NCI-H2107 (cell line): ENCODE data around the gene LYSMD2.

Source experiments
- DNase-seq: peaks from one replicate; lab custom pipeline; 2025; lab: John Stamatoyannopoulos, UW

The LYSMD2 gene

GRCh38 chr15:51718746-51719145, 18.7 kb downstream of the LYSMD2 start:
- DNase-seq: no peak

- peak; percentile 15 for DNase-seq
Measured at GRCh38 chr15:51718219-51718618, 19.2 kb downstream of the LYSMD2 start.

- DNase-seq: no peak
Measured at GRCh38 chr15:51714911-51715310, 22.5 kb downstream of the LYSMD2 start.

DNA sequence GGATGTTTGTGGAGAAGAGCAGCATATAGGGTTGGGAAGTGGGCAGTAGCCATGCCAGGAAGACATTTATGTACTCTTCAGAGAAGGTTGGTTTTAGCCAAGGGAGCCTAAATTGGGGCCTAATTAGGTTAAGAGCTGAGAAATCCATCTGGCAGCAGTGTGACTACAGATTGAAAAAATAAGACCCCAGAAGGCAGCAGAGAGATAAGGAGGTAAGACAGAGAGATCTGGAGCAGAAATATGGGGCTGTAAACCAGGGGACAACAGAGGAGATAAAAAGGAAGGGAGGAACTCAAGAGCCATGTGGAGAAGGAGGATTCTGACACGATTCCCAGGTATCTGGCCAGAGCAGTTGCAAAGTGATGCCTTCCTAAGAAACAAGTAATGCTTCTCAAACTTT, 23.3 kb downstream of the LYSMD2 start:
- DNase-seq: no peak

GRCh38 chr15:51709031-51709430, 28.4 kb downstream of the LYSMD2 start:
- DNase-seq: no peak

DNA sequence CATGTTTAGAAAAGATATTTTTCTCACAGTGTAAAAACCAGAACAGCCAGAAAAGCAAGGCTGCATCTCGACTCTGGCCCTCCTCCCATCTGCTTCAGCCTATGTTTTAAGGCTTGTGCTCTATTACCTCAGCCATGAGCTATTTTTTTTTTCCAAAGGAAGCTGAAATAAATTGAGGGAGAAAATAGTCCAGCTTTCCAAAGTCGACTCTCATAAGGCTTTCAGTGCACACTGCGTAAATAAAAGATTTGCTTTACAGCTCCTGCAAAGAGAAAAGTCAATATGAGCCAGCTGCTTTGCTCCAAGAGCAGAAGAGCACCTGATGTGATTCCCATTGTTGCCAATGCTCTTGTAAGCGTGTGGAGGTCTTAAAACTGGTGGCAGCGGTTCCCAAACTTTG, 29.4 kb downstream of the LYSMD2 start:
- DNase-seq: no peak

GRCh38 chr15:51706926-51707608, 30.4 kb downstream of the LYSMD2 start:
- DNase-seq: no peak

- DNase-seq: no peak
Measured at GRCh38 chr15:51706291-51706690, 31.2 kb downstream of the LYSMD2 start.

GRCh38 chr15:51702710-51703109, 34.7 kb downstream of the LYSMD2 start:
- no peak for DNase-seq

DNA sequence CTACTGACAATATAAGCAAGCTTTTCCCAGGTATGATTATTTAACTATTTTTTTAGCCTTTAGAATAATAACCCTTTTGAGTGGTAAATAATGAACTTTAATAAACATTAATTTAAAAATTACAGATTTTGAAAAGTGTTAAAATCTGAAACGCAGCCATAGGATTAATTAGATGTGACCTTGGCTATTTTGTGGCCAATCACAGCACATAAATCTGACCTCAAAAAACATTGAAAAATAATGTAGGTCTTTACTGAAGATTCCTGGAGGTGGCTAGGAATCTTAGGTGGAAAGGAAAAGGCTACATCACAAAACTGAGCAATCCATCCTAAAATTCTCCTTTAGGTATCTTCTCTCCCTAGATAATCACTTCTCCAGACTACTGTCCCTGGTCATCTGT, 38.1 kb downstream of the LYSMD2 start:
- DNase-seq: no peak

DNA sequence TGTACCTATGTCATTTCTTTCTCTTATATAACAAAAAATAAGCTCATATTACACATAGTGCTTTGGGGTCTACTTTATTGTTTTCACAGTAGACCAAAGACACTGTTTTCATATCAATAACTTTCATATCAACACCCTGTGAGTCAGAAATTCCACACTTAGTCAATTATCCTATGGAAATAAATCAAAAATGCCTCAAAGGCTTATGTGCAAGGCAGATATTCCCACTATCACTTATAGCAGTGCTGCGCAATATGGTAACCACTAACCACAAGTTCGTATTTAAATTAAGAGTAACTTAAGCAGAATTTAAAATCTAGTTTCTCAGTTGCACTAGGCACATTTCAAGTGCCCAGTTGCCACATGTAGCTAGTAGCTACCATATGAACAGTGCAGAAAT, 40.3 kb downstream of the LYSMD2 start:
- no peak for DNase-seq

DNA sequence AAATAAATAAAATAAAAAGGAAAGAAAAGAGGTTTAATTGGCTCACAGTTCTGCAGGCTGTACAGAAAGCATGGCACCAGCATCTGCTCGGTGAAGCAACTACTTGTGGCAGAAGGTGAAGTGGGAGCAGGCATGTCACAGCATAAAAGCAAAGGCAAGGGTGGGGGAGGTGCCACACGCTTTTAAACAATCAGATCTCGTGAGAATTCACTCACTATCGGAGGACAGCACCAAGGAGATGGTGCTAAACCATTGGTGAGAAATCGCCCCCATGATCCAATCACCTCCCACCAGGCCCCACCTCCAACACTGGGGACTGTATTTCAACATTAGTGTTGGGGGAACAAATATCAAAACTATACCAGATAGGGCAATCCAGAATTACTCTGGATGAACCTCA, 40.9 kb downstream of the LYSMD2 start:
- DNase-seq: no peak

GRCh38 chr15:51692154-51692553, 45.3 kb downstream of the LYSMD2 start:
- no peak for DNase-seq

DNA sequence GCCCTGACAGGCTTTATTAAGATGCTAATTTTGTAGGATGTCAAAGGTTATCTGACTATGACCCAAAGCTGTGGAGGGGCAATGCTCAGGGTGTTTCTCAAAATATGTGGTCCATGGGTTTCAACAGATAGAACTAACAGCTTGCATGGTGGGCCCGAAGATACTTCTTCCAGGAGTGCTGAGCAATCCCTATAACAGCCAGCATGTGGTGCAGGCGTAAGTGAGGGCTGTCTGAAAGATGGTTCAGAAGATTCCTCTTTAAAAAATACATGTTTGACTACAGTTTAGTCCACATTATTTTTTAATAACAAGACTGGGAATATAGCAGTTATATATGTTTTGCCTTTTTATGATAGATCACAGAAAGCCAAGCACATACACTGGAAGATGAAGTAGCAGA, 48.6 kb downstream of the LYSMD2 start:
- no peak for DNase-seq

DNA sequence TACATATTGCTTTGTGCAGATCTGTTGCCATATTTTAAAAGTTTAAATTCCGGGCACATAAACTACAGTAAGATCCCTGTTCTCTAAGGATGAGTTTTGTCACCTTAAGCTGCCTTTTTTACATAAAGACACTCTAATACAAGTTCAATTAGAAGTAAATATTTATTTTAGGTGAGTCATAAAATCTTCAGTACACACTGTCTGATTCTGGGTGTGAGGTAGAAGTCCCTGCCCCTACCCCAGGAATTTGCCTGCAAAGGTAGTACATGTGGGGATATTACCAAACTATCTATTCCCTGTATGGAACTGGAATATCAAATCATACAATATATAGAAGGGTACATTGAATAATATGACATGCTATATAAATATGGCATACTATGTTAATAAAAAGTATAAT, 49.9 kb downstream of the LYSMD2 start:
- DNase-seq: no peak

DNA sequence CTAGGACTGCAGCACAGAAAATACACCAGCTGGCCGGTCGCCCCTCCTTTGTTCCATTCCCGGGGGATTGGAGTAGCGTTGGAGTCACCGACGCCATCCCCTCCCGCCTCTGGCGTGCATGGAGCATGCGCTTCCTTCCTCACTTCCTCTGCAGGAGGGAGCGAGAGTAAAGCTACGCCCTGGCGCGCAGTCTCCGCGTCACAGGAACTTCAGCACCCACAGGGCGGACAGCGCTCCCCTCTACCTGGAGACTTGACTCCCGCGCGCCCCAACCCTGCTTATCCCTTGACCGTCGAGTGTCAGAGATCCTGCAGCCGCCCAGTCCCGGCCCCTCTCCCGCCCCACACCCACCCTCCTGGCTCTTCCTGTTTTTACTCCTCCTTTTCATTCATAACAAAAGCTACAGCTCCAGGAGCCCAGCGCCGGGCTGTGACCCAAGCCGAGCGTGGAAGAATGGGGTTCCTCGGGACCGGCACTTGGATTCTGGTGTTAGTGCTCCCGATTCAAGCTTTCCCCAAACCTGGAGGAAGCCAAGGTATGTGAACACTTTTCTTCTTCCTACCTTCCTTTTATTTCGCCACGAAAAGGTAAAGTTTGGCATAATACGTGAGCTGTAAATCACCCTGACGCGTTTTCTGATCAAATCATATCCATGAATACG, 56.0 kb downstream of the LYSMD2 start, which contains the start of gene SCG3:
Gene SCG3 (plus strand): TSS at position 201 of the 661 bp plus-strand sequence. CDS start 253 bp downstream, at position 454.
- peak; percentile 84 for DNase-seq

GRCh38 chr15:51680321-51680720, 57.1 kb downstream of the LYSMD2 start:
- no peak for DNase-seq

DNA sequence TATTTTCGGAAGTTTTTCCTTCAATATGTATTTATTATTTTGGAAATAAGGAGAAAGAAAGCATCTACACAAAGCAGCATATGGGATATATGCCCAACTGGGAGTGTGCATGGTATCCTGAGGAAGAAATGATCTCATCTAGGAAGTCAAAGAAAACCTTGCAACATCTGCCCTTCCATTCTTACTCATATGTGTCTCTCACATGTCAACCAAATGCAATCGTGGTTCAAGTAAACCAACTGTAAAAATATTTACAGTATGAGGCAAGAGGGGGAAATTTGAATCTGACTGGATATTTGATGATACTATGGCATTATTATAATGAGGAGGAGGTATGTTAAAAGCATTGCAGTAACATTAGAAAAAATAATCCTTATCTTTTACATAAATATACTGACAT, 59.4 kb downstream of the LYSMD2 start:
- no peak for DNase-seq

- DNase-seq: no peak
Measured at GRCh38 chr15:51677452-51677851, 60.0 kb downstream of the LYSMD2 start.

DNA sequence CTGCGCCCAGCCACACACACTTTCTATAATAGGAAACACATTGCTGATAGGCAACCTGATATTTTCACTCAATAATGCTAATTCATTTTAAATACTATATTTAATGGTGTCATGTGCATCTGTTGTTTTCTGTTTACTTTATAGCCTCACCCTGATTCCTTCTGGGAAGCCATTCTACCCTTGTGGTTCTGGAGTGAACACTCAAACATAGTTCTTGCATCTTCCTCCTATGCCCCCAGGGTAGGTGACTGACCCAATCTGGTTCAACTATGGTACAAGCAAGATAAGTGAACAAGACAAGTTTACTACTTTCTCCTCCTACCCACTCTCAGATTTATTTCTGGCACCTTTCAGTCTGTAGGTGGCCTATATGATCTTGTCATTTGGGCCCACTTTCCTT, 60.4 kb downstream of the LYSMD2 start:
- no peak for DNase-seq

DNA sequence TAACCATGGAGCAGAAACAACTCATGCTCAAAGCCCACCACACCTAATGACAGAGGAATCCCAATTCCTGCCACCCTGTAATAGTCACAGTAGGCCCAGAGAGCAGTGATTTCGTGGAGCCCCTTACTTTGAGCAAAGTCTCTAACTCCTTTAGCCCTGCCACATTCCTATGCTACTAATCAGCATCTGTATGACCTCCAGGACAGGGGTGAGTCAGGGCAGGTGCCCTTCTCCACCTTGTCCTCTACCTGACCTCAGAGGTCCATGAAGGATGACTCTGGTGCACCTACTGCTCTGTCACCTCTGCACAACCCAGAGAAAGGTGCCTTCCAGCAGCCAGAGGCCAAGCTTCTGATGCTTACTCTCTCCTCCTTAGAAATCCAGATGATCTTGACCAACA, 62.2 kb downstream of the LYSMD2 start:
- DNase-seq: no peak
